Ovary (tissue), 3 donors: ENCODE results near the gene LGALS3.

ENCODE experiments used
- CTCF ChIP-seq, 3 donors: fragments of 450-650 bp in 2 of 3; fragments of 200-600 bp in 1 of 3; IDR thresholded peaks; one replicate each; pipeline versions ENCODE4 v1.5.1 to v1.8.0; 2016 to 2022; ENCODE audit warnings: antibody characterized with exemption in 3 of 3, mild to moderate bottlenecking in 1 of 3
- POLR2A ChIP-seq: fragments of 450-650 bp; IDR thresholded peaks from one replicate; pipeline ENCODE4 v1.6.1; 2017; ENCODE audit warnings: antibody characterized with exemption, mild to moderate bottlenecking, moderate library complexity
- donor health status: DM: no; HTN: no; CAD: no.

GRCh38 chr14:55170526-55170925 is 41.5 kb downstream of the LGALS3 start:
- no peak for TF ChIP-seq CTCF (IDR thresholded peaks at IDR 0.05)
- TF ChIP-seq POLR2A = no peak
